CD1c-positive myeloid dendritic cell (primary cell): ENCODE data around the gene RIMBP2.
"Not testable (repeated sequence)": the region's sequence is repeated elsewhere in the genome, so short reads cannot be mapped to it uniquely, and the experiment has no call there.

Experiments
- DNase-seq: peaks from one replicate; pipeline ENCODE4 v3.0.0-alpha.2; 2016; ENCODE audit errors: extremely low spot score

The RIMBP2 gene

DNA sequence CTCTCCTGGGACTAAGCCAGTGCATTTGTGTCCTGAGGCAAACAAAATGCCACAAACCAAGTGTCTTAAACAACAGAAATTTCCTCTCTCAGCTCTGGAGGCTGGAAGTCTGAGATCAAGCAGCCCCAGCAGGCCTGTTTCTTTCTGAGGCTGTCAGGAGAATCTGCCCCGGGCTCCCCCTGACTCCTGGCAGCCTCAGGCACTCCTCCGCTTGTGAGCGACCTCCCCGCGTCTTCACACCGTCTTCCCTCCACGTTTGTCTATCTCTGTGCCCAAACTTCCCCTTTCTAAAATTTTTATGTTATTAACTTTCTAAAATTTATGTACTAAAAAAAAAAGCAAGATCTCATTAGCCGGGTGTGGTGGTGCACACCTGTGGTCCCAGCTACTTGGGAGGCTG is 59.7 kb downstream of the RIMBP2 start:
- no peak for DNase-seq

DNA sequence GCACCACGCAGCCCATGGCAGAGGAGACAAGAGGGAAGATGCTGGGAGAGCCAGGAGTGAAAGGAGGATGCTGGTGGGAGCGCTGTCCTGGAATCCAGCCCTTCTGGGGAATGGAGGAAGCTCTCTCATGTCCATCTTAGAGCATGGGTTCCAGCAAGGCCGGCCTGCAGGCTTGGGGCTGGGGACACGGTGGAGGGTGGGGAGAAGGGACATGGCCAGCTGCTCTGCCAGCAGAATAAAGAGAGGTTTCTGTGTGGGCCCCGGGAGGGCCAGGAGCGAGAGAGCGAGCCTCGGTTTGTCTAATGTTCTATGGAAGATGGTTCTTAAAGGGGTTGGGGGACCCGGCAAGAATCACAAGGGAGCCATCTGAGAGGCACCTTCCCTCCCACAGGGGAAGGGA is 60.2 kb downstream of the RIMBP2 start:
- DNase-seq = no peak

- no peak for DNase-seq
These were observed 61.1 kb downstream of the RIMBP2 start for GRCh38 chr12:130655010-130655409.

DNA sequence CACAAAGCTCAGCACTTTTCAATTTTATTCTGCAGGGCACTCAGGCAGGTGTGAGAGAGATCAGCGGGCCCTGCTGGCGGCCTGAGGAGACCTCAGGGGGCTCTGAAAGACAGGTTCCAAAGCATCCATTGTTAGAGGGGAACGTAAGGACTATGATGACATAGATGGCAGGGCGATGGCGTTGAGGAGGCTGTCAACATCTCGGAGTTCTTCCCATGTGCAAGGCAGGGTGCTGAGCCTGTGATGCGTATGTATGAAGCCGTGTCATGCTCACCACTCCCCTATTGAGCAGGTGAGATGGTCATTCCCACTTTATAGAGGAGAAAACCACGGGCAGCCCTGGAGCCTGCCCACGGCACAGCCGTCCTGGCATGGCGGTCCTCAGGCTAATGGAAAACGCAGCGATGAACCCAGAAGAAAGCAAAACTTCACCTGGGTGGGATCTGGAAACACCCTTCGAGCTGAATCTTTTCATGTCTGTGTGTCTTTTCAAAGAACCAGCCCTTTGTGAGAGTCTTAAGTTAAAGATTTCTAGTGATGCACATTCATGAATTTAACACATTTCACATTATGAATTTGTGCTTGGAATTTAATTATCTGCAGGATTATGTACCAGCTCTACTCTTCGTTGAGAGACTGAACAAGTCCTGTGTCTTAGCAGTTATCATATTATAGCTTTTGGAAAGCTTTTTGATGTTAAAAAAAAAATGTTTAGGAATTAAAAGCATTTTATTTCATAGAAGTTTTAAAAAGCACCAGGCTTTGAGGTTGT is 64.7 kb downstream of the RIMBP2 start:
- no peak for DNase-seq

- DNase-seq = no peak
These were observed 66.0 kb downstream of the RIMBP2 start for GRCh38 chr12:130650131-130650530.

DNA sequence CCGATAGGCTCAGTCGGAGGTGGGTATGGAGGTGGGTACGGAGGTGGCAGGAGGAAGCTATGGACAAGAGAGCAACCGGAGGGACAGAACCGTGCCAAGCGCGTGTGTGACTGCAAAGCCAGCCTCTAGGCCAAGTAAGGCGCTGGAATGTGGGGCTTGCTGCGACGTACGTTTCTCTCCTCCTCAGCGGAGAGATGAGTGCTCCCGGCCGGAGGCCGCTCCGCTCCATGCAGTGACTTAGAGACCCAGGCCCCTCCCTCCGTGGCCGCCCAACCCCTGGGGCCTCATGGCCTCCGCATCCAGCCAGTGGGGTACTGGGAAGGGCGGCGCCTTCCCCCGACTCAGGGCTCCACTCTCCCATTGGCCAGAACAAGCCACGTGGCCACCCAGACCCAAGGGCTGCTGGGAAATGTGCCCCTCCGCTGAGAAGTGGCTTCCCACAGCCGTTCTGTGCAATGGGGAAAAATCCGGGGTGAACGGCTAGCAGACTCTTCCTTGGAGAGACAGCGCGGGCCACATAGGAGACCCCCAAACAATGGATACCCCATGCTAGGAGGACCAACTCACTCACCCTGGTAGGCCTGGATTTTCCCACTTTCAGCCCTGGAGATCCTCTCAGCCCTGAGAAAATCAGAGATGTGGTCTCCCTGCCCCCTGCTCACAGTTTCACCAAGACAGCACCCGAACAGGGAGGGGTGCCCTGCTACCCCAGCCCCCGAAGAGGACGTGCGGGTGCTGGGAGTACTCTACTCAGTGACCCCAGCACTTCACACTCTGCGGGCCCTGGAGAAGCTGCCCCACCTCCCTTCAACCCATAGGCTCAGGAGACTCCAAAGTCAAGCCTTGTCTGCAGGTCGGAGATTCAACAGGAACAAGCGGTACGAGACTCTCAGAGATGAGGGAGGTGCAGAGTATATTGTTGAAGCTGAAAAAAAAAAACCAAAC is 66.7 kb downstream of the RIMBP2 start:
- no peak for DNase-seq

DNA sequence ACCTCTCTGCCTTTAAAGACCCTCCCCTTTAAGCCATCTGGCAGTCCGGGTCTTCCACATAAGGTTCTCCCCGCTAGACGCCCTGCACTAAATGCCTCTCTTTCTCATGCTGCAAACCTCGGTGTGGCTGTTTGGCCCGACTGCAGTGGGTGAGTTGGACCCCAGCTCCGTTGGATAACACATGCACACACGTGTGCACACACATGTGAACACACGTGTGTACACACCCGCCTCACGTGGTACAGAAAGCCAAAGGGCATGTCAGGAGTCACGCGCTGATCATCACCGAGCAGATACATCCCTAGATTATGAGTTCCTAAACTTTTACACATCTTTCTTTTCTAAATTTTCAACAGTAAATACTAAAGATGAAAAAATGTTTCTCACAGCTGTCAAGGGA is 68.3 kb downstream of the RIMBP2 start:
- DNase-seq = no peak

- DNase-seq = no peak
These were observed 69.3 kb downstream of the RIMBP2 start for GRCh38 chr12:130646716-130647370.

- DNase-seq = not testable (repeated sequence)
These were observed 69.9 kb downstream of the RIMBP2 start for GRCh38 chr12:130646191-130646590.

- DNase-seq = no peak
These were observed 70.3 kb downstream of the RIMBP2 start for GRCh38 chr12:130645751-130646150.

- no peak for DNase-seq
These were observed 71.5 kb downstream of the RIMBP2 start for GRCh38 chr12:130644566-130644965.

DNA sequence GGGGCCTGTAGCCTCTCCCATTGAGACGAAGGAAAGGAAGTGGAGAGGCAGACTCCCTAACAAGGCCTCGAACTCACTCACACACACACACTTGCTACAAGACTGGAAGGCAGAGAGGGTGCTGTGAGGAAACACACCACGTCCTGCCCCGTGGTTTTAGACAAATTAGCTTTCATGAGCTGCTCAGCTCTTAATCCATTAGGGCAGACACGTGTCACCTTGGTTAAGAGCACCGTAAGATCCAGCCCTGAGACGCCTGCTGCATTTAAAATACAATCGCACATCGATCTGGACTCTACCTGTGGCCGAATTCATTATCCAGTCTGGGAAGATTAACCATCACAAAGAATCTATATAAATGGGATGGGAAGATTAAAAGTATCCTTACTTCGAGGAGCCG is 72.0 kb downstream of the RIMBP2 start:
- no peak for DNase-seq

GRCh38 chr12:130642856-130643255 is 73.2 kb downstream of the RIMBP2 start:
- no peak for DNase-seq

- DNase-seq = no peak
These were observed 74.4 kb downstream of the RIMBP2 start for GRCh38 chr12:130641533-130642184.

GRCh38 chr12:130640901-130641300 is 75.2 kb downstream of the RIMBP2 start:
- no peak for DNase-seq

- DNase-seq = no peak
These were observed 75.6 kb downstream of the RIMBP2 start for GRCh38 chr12:130640496-130640895.

DNA sequence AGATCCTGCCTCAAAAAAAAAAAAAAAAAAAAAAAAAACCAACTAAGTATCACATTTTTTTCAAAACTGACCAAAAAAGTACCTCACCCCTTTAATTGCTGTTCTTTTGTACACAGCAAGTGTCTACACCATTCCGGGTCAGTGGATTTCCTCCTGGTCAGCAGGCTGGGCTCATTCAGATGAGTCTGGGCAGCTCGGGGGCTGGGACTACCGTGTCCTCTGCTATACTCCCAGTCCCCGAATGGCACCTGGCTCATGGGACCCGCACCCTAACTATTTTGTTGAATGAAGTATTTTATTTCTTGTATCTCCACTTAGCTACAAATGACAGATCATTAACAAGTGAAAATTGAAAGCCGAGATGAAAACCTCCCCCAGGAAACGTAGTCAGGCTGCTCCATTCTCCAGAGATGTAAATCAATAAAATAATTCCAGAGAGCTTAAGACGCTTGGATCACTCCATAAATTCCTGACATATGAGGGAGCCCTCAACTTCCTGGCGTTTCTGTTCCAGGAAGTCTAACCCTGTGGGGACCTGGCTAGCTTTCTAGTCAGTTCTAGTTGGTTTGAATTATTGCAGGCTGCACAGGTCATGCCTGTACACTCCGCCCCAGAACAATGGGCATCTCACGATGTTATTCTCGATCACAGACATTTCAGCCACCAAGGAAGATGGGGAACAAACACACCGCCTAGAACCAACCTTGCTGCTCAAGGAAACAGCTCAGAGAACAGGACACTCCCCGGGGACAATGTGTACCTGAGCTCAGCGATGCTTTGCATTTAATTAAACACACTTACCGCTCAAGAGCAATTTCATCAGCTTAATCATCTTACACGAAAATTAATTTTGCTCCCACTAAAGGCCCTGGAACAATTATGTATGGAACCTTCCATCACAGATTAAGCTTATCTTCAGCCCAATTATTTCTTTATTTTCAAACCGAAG is 76.3 kb downstream of the RIMBP2 start:
- DNase-seq = no peak

DNA sequence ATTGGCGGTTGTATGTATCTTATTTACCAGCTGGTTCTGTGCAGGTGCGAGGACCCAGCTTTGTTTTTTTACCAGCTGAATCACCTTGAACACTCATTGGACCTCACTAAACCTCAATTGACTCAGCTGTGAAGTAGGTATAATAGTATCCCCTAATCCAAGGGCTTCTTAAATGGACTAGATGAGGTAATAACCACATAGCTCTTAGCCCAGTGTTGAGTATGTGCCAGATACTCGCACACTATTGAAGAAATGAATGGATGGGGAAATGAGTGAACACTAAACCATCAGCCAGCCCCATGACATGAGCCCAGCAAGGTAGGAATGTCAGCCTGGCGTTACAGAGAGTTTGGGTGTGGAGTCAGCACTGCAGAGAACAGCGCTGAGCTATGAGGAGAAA is 79.7 kb downstream of the RIMBP2 start:
- DNase-seq = no peak

GRCh38 chr12:130634866-130635265 is 81.2 kb downstream of the RIMBP2 start:
- DNase-seq = no peak

DNA sequence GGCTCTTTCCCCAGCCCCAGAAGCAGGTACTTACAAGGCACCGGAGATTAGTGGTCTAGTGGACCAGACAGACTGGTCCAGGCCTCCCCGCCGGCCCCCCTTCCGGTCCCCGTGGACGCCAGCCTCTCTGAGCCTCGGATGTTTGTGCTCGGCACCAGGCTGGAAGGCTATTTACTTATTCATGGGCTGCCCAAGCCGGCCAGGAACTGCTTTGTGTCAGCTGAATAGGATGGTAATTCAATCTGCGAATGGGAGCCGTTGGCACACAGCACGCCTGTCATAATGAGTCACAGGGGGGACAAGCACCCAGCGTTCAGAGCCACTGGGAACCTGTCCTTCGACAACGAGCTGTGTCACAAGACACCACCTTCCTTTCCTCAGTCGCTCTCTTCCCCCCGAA is 82.3 kb downstream of the RIMBP2 start:
- DNase-seq = no peak

GRCh38 chr12:130632642-130633041 is 83.5 kb downstream of the RIMBP2 start:
- no peak for DNase-seq
